ENCODE measurements around the gene ZNF12.
"Not testable (repeated sequence)": the region's sequence is repeated elsewhere in the genome, so short reads cannot be mapped to it uniquely, and the experiment has no call there.

DNA sequence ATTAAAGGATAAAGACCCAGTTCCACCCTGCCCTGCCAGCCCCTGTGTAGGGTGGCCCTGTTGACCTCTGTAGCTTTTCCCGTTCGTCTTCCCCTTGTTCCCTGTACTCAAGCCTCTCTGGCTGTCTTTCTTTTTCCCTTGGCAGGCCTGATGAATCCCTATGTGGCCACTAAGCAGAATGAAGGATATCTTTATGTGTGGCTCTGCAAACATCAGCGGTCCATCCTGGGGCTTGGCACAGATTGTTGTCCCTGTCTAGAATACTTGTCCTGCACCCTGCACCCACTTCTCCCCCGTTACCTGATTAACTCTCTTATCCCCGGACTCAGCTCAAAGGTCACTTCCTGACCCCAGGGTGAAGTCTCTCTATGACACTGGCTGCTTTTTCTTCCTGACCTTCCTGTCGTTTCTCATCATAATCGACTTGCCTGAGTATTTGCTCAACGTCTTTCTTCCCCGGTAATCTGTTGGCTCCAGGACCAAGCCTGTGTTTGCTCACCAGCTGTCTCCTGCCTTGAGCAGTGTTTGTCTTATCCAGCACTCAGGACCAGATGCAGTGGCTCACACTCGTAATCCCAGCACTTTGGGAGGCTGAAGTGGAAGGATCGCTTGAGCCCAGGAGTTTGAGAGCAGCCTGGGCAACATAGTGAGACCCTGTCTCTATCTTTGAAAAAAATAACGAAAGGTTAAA, 37.8 kb upstream of the ZNF12 start:
- not testable (repeated sequence) for TF ChIP-seq POLR2A (IDR thresholded peaks at IDR 0.05; ENCODE audit: low read depth, low read length); TAF1 (IDR thresholded peaks at IDR 0.05; ENCODE audit: low read depth, low read length); POLR2AphosphoS5 (IDR thresholded peaks at IDR 0.05; ENCODE audit: low read depth, low read length); PAX5 (IDR thresholded peaks at IDR 0.05; ENCODE audit: insufficient read depth, low read length, severe bottlenecking); SPI1 (IDR thresholded peaks at IDR 0.05; ENCODE audit: low read depth, low read length)
